ENCODE data around the gene PRR30. TPM values are rescaled to one million over a fixed set of nuclear protein-coding genes. Genes with fewer than 3 reads are reported as not detected.

PRR30 gene
- total and polyA plus RNA-seq, 10 of the 15 experiments (the other 5 are each of a cell fraction or from before 2014, with no cell fraction given), result not detected

- Histone ChIP-seq H3K36me3 (ENCODE audit: control insufficient read depth in 2 of 2, insufficient read depth in 2 of 2, low read length in 1 of 2) (no peaks in the 10 kb centered on the region), H3K27me3 (replicated peaks in 1 of 2; ENCODE audit: control insufficient read depth in 2 of 2, insufficient read depth in 2 of 2, low read length in 1 of 2) (no peaks in the 10 kb centered on the region), H3K9ac (ENCODE audit: control insufficient read depth, insufficient read depth, low read length) (no peak overlapping the region), H3K4me1 (ENCODE audit: control insufficient read depth, insufficient read depth, low read length) (peaks cover 11% of the 10 kb centered on the region; the same call in 1 of the 2 replicates), H3K79me2 (ENCODE audit: control insufficient read depth, insufficient read depth, low read length) (no peaks in the 10 kb centered on the region), H3K9me3 (replicated peaks; ENCODE audit: control insufficient read depth, insufficient read depth, low read length) (no peaks in the 10 kb centered on the region), H4K20me1 (ENCODE audit: control insufficient read depth, insufficient read depth) (no peaks in the 10 kb centered on the region), H3K27ac (ENCODE audit: control insufficient read depth, insufficient read depth) (no peak overlapping the region), H3K4me3 (no peak overlapping the region), H2AFZ (ENCODE audit: control insufficient read depth, low read depth, low read length) (no peak overlapping the region), H3K4me2 (ENCODE audit: control insufficient read depth, insufficient read depth) (no peak overlapping the region)
- BruUV-seq (replicated peaks), result no TSS peak
- ChIA-PET POLR2A (no interaction called here), CTCF (interaction anchor here (1.1 to 8.6 kb wide), 4 partner anchors 14 to 215 kb away, joined by 8 to 85 read pairs (median 16); no protein-coding TSS in a partner anchor), SMC1A (ENCODE audit: uncharacterized antibody, unreplicated experiment) (interaction anchor here (1.9 kb wide), 1 partner anchor 9 kb away, joined by 8 read pairs; no protein-coding TSS in a partner anchor), RAD21 (ENCODE audit: unreplicated experiment) (interaction anchor here (1.0 to 2.2 kb wide), 4 partner anchors 35 to 192 kb away, joined by 3 to 14 read pairs (median 3); partner anchors contain the start of gene ABHD1)
- no peak for DNase-seq (ENCODE audit: low read depth, low spot score)
- TF ChIP-seq POLR2AphosphoS5 (IDR thresholded peaks at IDR 0.05; ENCODE audit: low read length) (no peak), USF1 (IDR thresholded peaks at IDR 0.05; ENCODE audit: borderline replicate concordance, extremely low read length, insufficient read depth, low read depth, low read length) (no peak), ETV6 (conservative IDR thresholded peaks at IDR 0.05 in 1 of 2, IDR thresholded peaks at IDR 0.05 in 1 of 2; ENCODE audit: borderline replicate concordance in 1 of 2, low read depth in 1 of 2) (no peak), RFX5 (IDR thresholded peaks at IDR 0.05; ENCODE audit: low read depth, low read length) (no peak), CEBPZ (IDR thresholded peaks at IDR 0.05; ENCODE audit: low read depth, low read length) (no peak), BCL11A (IDR thresholded peaks at IDR 0.05; ENCODE audit: low read depth, low read length) (no peak), E2F8 (IDR thresholded peaks at IDR 0.05; ENCODE audit: low read depth, partially characterized antibody) (no peak), IKZF1 (conservative IDR thresholded peaks at IDR 0.05) (no peak), SMC3 (IDR thresholded peaks at IDR 0.05; ENCODE audit: borderline replicate concordance, low read length) (no peak), CEBPB (IDR thresholded peaks at IDR 0.05; ENCODE audit: borderline replicate concordance in 1 of 2, low read depth in 2 of 2, low read length in 2 of 2) (no peak), MTA3 (IDR thresholded peaks at IDR 0.05; ENCODE audit: borderline replicate concordance, low read length) (no peak), MTA2 (IDR thresholded peaks at IDR 0.05; ENCODE audit: low read depth) (no peak), MLLT1 (IDR thresholded peaks at IDR 0.05) (no peak)
- no peak for ATAC-seq
- WGBS (ENCODE audit: insufficient coverage, insufficient replicate concordance, low lambda C conversion rate, missing lambda C conversion rate), result 60% methylated on average over 6 of the region's 6 CpGs
- FAIRE-seq, result no peak
- intact Hi-C loops (cut with micrococcal nuclease; ENCODE audit: unreplicated experiment), result no loop called here
- in situ Hi-C loops (cut with MboI), result loop anchor here (10.0 kb wide), 1 partner anchor 124 kb away; no protein-coding TSS in a partner anchor
Observed at GRCh38 chr2:27088634-27089033, 50.6 kb downstream of the PRR30 start.

Measured in GM12878 (cell line).